ENCODE data around the gene CTNNA3.

CTNNA3 gene

GRCh38 chr10:66880292-66880691 lies 815.7 kb downstream of the CTNNA3 start:
- TF ChIP-seq ZNF837 (tag by site-specific recombination; IDR thresholded peaks at IDR 0.05) (no peak), YY2 (tag by site-specific recombination; IDR thresholded peaks at IDR 0.05) (no peak), ZNF768 (tag by site-specific recombination; IDR thresholded peaks at IDR 0.05) (no peak), KLF9 (tag by site-specific recombination; IDR thresholded peaks at IDR 0.05; ENCODE audit: low read depth) (no peak), ZNF391 (tag by site-specific recombination; IDR thresholded peaks at IDR 0.05; ENCODE audit: borderline replicate concordance, low read depth) (no peak), ZNF518A (tag by site-specific recombination; conservative IDR thresholded peaks at IDR 0.05; ENCODE audit: low read depth) (no peak), ZNF629 (tag by site-specific recombination; IDR thresholded peaks at IDR 0.05) (no peak), ZFP69B (tag by site-specific recombination; IDR thresholded peaks at IDR 0.05) (no peak), ZNF302 (tag by site-specific recombination; IDR thresholded peaks at IDR 0.05; ENCODE audit: low read depth) (no peak), ZEB2 (tag by site-specific recombination; IDR thresholded peaks at IDR 0.05) (no peak), ZNF639 (tag by site-specific recombination; IDR thresholded peaks at IDR 0.05) (no peak), ZBTB6 (tag by site-specific recombination; IDR thresholded peaks at IDR 0.05) (no peak), ZNF223 (tag by site-specific recombination; IDR thresholded peaks at IDR 0.05) (no peak)
- no peaks in the 10 kb centered on the region for H3K36me3 ChIP-seq (ENCODE audit: control insufficient read depth in 2 of 2, insufficient read depth in 1 of 2, low read length in 2 of 2)
- no peaks in the 10 kb centered on the region for H3K4me1 ChIP-seq (ENCODE audit: control insufficient read depth, insufficient read depth, low read length)
- H3K9me3 ChIP-seq (ENCODE audit: control insufficient read depth, insufficient read depth, low read depth, low read length), result no peaks in the 10 kb centered on the region
- no peak overlapping the region for H3K27ac ChIP-seq (ENCODE audit: extremely low read depth, low read depth, low read length)
- POLR2A ChIA-PET, result no interaction called here
- CTCF ChIA-PET, result no interaction called here
- no peak overlapping the region for H3K4me3 ChIP-seq (ENCODE audit: low read depth, low read length)

- Histone ChIP-seq H3K36me3 (ENCODE audit: control insufficient read depth in 2 of 2, insufficient read depth in 1 of 2, low read length in 2 of 2) (no peaks in the 10 kb centered on the region), H3K9me3 (ENCODE audit: control insufficient read depth, insufficient read depth, low read depth, low read length) (no peaks in the 10 kb centered on the region), H3K27ac (ENCODE audit: extremely low read depth, low read depth, low read length) (no peak overlapping the region), H3K4me3 (ENCODE audit: low read depth, low read length) (no peak overlapping the region), H3K4me1 (ENCODE audit: control insufficient read depth, insufficient read depth, low read length) (no peaks in the 10 kb centered on the region)
- ChIA-PET CTCF (no interaction called here), POLR2A (no interaction called here)
- TF ChIP-seq ZSCAN18 (tag by site-specific recombination; IDR thresholded peaks at IDR 0.05) (no peak), ZNF768 (tag by site-specific recombination; IDR thresholded peaks at IDR 0.05) (no peak), ZBTB10 (tag by site-specific recombination; IDR thresholded peaks at IDR 0.05) (no peak), ZNF26 (tag by site-specific recombination; IDR thresholded peaks at IDR 0.05) (no peak), GLIS2 (tag by site-specific recombination; IDR thresholded peaks at IDR 0.05) (no peak), ZNF830 (tag by site-specific recombination; IDR thresholded peaks at IDR 0.05; ENCODE audit: low read depth) (no peak), SALL2 (tag by site-specific recombination; IDR thresholded peaks at IDR 0.05; ENCODE audit: borderline replicate concordance) (no peak), ZNF112 (tag by site-specific recombination; IDR thresholded peaks at IDR 0.05) (no peak), KLF17 (tag by site-specific recombination; IDR thresholded peaks at IDR 0.05) (no peak)
These were observed 818.6 kb downstream of the CTNNA3 start for GRCh38 chr10:66877361-66877760.
